HG02943 (cell line): Measurements from ENCODE around the gene ZNF79.
"Not testable (repeated sequence)": the region's sequence is repeated elsewhere in the genome, so short reads cannot be mapped to it uniquely, and the experiment has no call there.

Source experiments
- ATAC-seq: cut with Tn5 transposase; IDR thresholded peaks from one replicate; pipeline ENCODE4 v1.9.1; 2021; ENCODE audit warnings: mild to moderate bottlenecking, low read depth, moderate library complexity; ENCODE audit not compliant: unreplicated experiment

ZNF79 gene

DNA sequence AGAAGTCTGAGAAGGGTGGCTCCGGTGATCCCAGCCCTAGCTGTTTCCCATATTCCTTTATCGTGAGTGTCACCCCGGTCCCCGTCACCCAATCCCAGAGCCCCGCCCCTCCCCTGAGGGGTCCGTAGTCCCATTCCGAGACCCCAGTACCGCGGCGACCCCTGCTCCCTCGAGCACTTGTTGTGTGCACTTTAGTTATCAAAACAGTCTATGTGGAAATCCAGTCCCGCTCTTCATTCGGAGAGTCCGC is 27.4 kb downstream of the ZNF79 start:
- no peak for ATAC-seq

DNA sequence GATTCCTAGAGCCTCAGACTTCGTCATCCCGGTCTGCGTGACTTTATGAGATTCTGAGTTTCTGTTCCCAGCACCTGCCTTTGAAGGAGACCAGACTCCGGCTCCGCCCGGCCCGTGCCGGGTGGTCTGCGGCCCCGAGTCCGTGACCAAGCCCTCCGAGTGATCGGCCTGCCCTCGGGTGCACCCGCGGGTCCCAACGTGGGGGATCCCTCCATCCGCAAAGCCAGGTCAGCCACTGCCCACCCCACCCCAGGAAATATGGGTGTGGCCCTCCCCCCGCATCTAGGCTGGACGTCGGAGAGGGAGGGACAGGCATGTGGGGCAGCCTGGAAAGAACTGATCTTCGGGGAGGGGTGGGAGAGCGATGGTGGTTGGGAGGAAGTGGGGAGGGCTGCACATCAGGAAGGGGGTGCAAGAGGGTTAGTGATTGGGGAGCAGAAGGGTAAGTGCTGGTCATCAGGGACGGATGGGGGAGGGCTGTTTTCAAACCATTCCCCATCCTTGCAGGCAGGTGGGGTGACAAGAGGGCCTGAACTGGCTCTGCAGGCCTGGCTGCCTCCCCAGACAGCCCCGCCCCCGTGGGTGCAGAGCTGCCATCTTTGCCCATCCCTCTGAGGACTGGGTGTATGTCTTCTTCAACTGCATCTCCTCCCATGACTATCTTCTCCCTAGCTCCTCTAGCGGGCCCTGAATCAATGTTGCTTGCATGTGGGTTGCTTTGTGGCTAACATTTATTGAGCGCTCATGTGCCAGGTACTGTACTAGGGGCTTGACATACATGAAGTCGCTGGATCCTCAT is 27.9 kb downstream of the ZNF79 start:
- peak; percentile 14 for ATAC-seq

DNA sequence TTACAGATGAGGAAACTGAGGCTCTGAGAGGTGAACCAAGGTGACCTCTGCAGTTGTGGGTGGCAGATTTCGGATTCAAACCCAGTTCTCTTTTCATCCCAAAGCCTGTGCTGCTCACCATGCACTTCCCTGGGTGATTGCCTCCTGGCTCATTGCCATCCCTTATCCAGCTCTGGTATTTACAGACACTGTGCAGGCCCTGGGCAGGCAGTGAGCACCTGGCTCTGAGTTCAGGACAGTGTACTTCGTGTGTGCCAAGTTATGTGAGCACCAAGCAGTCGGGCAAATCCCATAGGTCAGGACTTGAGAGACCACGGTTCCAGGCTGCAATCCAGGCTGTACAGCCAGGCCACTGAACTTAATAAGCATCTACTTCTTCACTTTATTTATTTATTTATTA is 28.5 kb downstream of the ZNF79 start:
- no peak for ATAC-seq

DNA sequence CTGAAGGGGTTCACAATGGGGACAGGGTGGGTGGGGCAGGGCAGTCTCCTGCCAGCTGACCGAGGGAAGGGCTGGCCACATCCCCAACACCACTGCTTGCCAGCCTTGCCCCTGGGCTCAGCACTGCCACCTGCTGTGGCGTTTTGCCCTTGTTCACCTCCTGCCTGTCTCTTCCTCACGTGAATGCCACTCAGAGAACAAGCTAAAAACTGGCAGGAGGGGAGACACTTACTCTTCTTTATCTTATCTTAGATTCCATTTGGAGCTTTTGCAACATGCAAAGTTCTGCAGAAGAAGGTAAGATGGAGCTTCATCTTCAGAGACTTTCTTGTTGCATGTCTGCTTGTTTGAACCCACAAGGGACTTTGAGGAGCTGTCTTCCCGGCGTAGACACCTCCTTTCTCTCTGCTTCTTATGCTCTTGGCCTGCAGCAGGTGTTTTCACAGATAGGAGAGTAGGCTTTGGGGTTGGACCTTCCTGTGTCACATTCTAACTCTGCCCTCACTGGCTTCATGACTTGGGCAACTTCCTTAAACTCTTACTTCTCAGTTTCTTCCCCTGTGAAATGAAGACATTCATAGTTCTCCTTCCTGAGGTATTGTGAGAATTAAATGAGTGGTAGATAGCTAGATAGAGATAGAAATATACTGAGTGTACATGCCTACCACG is 31.3 kb downstream of the ZNF79 start:
- ATAC-seq: no peak

DNA sequence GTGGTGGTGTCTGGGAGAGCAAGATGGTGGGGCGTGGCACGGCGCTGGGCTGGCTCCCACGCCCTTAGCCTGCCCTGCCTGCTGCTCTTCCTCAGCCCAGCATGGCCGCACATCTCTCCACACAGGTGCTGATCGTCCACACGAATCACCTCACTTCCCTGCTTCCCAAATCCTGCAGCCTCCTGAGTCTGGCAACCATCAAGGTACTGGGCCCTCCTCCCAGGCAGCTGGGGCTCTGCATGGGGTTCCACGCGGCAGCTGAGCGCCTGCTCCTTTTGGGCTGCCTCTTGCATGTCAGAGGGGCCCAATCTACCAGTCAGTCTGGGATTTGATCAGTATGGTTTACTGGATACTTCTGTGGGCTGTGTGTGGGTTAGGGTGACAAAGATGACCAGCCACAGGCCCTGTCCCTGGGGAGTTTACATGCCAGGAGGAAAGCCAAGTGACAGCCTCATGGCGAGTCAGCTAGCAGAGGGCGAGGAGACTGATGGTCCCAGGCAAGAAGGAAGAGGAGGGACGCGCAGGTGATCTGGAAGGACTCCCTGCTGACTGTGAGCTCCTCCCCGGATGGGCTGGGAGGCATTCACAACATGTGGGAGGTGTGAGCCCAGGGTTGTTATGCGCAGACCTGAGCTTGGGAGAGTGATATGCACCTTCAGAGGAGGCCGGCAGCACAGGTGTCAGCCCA is 33.2 kb downstream of the ZNF79 start:
- ATAC-seq: no peak

DNA sequence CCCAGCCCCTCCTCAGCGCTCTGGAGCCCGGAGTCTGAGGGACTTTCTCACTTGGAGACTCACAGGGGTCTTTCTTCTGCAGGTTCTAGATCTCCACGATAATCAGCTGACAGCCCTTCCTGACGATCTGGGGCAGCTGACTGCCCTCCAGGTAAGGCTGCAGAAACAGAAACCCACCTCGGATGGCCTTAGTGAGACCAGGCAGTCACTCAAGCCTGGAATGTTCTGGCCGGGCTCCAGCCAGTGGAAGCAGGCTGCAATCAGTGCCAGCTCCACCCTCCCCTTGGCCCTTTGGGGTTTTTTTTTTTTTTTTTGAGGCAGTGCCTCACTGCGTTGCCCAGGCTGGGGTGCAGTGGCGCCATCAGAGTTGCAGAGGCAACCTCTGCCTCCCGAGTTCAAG is 34.7 kb downstream of the ZNF79 start:
- no peak for ATAC-seq

DNA sequence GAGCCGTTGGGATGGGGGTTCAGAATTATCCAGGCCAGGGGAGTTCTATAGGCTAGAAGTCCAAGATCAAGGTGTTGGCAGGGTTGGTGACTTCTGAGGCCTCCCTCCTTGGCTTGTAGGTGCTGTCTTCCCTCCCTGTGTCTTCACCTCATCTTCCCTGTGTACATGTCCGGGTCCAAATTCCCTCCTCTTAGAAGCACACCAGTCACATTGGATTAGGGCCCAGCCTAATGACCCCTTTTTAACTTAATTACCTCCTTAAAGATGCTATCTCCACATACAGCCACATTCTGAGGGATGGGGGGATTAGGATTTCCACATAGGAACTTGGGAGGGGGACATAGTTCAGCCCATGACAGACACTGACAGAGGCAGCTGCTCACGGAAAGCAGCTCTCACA is 39.2 kb downstream of the ZNF79 start:
- ATAC-seq: no peak

DNA sequence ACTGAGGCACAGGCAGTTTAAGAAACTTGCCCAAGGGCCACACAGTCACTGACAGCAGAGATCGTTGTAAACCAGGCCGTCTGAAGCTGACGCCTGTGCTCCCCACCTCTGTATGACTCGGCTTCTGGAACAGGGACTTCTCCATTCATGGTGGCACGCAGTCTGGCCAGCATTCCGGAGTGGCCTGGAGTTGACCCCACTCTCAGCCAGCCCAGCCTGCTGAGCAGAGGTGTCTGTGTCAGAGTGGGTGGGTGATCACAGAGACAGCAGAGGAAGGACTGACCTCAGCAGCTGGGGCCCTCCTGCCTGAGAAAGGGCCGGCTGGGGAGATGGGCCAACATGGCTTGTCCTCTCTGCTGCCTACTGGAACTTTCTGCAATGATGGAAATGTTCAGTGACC is 39.7 kb downstream of the ZNF79 start:
- ATAC-seq: no peak

DNA sequence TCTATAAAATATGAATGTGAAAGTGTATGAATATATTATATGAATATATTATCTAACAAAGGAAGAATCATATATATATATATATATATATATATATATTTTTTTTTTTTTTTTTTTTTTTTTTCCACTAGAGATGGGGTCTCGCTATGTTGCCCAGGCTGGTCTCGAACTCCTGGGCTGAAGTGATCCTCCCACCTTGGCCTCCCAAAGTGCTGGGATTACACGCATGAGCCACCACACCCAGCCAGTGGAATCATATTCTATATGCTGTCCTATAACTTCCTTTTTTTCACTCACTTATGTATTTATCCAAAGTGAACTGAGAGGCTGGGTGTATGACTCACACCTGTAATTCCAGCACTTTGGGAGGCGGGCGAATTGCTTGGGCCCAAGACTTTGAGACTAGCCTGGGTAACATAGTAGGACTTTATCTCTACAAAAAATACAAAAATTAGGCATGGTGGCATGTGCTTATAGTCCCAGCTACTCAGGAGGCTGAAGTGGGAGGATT is 42.3 kb downstream of the ZNF79 start:
- not testable (repeated sequence) for ATAC-seq

DNA sequence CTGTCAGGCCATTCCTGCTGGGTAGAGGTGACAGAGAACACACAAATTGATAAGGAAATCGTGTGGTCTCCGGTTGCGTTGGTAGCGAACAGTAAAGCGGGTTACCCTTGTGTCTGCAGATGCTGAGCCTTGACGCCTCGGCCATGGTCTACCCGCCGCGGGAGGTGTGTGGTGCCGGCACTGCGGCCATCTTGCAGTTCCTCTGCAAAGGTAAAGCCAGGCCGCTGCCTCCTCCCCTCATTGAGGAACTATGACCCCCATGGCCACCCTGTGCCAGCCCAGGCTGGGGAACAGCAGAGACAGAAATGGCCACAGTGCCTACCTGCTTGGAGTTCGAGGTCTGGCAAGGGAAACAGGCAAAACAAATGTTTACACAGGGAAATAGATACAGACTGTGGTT is 43.4 kb downstream of the ZNF79 start:
- no peak for ATAC-seq

DNA sequence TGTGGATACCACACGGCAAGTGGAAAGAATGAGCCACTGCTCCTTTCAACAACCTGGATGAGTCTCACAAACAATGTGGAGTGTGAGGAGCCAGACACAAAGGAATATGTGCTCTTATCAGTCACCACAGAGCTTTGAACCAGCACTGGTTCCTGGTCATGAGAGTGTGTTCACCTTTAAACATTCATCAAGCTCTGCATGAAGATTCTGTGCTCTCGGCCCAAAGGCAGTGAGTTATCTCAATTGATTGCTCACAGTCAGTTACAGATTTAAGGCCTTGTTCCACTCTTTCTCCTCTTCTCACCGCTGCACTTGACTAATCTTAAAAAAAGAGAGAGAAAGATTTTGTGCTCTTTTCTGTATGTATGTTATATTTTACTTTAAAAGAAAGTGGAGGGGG is 46.5 kb downstream of the ZNF79 start:
- ATAC-seq: no peak

DNA sequence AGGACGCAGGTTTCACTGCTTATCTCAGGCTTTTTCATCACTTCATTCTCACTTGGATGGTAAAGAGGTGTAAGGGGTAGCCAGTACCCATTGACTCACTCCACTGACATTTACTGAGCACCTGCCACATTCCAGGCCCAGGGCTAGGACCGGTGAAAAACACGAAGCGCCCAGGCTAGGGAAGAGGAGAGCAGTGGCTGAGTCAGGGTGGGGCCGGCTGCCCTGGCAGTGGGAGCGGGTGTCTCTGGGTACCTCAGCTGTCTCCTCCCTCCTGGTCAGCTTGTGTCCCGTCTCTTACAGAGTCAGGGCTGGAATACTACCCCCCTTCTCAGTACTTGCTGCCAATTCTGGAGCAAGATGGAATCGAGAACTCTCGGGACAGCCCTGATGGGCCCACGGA is 49.3 kb downstream of the ZNF79 start:
- no peak for ATAC-seq

DNA sequence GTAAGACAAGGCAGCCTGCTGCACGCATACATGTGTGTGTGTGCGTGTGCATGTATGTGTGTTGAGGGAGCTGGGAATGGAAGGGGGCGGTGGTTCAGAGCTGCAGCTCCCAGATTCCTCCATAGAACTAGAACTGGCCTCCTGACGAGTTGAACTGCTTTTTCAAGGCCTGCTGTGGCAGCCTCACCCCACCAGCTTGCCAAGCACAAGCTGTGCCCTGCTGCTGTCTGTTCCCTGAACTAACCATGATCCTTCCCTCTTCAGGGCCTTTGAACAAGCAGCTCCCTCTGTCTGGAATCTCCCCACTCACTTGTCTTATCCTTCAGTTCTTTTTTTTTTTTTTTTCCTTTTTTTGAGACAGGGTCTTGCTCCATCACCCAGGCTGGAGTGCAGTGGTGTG is 49.8 kb downstream of the ZNF79 start:
- no peak for ATAC-seq

DNA sequence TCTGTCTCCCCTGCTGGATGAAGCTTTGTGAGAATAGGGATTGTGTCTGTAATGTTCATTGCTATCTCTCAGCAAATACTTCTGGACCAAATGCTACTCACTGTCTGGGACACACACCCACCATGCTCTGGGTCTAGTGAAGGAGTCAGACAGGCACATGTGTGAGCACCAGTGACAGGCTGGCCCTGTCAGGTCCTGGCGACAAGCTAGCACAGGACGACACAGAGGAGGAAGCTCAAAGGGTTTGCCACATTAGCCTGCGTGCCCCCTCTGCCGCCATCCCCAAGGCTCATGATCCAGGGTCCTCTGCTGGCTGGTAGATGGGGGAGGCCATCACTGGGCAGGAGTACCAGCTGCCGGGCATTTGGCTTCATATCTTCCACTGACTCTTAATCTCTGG is 50.4 kb downstream of the ZNF79 start:
- no peak for ATAC-seq

DNA sequence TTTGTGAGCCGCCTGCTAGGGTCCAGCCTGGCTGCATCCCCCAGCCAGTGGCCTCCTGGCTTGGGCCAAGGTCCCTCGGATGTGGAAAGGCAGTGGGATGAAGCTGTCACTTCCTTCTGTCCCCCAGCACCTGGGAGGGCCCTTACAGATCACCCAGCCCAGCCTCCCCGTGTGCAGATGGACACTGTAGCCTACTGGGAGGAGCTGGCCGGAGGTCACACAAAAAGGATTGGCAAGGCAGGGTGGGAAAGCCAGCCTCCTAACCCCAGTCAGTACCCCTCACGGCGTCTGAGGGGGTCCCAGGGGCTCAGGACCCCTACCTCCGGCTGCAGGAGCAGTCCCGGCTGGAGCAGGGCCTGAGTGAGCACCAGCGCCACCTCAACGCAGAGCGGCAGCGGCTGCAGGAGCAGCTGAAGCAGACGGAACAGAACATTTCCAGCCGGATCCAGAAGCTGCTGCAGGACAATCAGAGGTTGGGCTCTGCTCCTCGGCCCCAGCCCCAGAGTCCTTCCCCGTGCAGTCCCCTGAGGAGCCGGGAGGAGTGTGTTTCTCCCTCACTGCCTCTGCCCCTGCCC is 55.4 kb downstream of the ZNF79 start:
- ATAC-seq: no peak

DNA sequence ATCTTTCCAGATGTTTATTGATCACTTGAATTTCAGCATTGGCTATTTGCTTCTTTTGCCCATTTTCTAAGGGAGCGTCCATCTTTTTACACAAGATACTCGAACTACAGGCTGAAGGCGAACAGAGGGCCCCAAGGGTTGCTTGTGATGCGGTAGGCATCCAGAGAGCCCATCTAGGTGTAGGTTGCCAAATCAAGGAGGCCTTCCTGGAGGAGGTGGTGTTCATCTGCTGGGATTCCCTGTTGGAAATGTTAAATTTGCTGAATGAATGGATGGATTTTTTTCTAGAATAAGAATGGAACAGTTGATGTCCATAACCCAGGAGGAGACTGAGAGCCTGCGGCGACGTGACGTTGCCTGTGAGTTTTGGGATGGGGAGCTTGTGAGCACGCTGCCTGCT is 58.5 kb downstream of the ZNF79 start:
- no peak for ATAC-seq

DNA sequence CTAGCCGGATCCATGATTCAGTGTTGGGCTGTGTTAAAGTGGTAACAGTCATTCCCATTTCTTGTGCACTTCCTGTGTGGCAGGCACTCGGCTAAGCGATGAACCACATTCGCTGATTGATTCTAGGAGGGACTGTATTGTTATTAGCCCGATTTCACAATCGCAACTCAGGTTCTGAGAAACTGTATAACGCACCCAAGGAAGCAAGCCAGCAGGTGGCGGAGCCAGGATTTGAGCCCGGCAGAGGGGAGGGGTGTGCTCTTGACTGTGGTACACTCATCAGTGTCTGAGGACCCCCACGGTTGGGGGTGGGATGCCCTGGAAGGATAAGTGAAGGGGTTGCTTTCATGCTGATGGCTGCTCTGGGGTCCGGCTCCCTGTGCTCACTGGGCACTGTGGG is 61.8 kb downstream of the ZNF79 start:
- no peak for ATAC-seq

DNA sequence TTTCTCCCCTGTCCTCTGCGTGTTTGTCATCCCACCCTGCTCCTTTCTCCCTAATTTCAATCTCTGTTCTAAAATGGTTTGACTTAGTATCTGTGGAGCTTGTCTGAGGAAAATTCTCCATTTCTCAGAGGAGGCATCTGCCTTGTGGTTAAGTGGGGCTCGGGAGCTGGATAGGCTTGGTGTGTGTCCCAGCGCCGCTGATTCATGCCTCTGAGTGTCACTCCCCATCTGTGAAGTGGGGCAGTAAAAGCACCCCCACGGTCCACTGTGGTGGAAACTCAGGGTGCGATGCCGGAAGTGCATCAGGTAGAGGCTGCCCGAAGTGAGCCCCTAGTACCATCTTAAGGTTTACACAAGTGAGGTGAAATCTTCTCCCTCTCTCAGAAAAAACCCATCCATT is 64.8 kb downstream of the ZNF79 start:
- no peak for ATAC-seq

DNA sequence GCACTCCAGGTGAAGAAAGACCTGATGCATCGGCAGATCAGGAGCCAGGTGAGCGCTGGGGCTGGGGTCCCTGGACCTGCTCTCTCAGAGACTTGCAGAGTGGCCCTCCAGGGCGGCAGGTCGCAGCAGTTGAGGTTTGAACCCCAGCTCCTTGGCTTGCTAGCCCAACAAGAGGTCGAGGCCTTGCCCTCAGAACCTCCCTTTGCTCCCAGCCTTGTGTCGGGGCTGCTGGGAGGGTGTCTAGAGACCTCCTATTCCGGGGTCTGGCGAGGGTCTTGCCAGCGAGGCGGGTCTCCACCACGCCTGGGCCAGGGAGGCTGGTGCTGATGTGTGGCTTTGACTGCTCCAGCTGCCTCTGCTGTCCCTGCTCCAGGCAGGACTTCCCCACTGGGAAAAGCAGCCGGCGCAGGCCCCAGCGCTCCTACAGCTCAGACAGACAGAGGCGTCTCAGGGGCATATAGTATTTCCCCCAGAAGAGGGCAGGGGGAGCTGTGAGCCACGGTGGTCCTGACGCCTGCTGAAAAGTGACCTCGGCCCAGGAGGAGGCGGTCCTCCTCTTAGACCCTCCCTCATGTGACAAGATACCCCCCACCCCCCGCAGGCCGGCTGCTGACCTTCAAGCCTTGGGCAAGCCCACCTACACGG is 65.4 kb downstream of the ZNF79 start:
- ATAC-seq: no peak

DNA sequence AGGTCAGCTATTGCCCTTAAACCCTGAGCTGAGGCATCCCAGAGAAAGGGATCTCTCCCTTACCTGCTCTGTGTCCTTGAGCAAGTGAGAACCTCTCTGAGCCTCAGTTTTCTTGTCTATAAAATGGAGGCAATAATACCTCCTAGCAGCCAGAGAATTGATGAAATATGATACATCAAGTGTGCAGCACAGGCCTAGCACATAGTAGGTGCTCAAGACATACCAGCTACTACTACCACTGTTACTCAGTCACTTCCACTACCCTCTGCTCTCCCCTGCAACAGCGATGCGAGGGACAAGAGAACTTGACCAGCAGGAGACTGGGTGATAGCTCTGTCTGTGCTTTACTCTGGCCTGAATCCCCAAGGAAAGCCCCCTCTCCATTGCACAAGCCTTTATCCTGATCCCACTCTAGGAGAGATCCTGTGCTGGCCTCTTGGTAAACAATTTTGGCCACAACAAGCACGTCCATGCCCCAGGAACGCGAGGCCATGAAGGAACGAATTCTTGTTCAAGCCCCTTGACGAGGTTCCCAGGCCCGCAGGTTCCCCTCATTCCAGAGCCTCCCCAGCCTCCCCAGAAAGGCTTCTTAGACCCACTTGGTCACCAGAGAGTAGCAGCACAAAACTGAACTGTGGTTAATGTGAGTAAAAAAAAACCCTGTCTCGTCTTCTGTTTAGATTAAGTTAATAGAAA is 66.5 kb downstream of the ZNF79 start:
- no peak for ATAC-seq
